ENCODE results near the gene SRSF5. TPM values are rescaled to one million over a fixed set of nuclear protein-coding genes. Genes with fewer than 3 reads are reported as not detected.

Gene SRSF5
- total and polyA plus RNA-seq, 2 donors (not counting 3 experiments of a cell fraction or from before 2014, with no cell fraction given): 192 to 253 TPM

DNA sequence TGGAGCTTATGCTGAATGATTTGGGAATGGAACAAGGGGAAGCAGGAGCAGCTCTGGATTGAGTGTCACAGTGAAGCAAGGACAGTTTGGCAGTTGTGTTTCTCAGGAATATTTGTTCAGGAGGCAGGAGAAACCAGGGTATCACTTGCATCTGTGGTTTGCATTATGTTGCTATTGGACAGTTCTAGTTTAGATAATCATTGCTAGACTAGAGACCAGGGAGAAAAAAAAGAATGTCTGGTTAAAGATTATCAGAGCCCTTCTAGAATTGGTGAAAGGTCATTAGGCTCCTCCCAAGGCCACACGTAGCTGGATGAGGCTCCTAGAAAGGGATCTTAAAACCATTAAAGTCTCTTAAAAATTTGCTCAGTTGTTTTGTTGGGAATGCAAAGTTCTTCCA, 17.0 kb upstream of the SRSF5 start:
- intact Hi-C loops (cut with micrococcal nuclease) (no loop called here), dilution Hi-C loops (cut with MboI; ENCODE audit: extremely low pct_ligation_motif_present, low sequenced_read_pairs) (no loop called here)
- no peak overlapping the region for H3K9ac ChIP-seq (replicated peaks; ENCODE audit: extremely low read depth, insufficient read depth, low read length)
- ChIA-PET CTCF (interaction anchor here (1.0 to 1.2 kb wide), 2 partner anchors 19 to 278 kb away, joined by 3 to 4 read pairs; no protein-coding TSS in a partner anchor), POLR2A (no interaction called here)
- H4K20me1 ChIP-seq (replicated peaks; ENCODE audit: control insufficient read depth, extremely low read depth, insufficient read depth, low read length): no peaks in the 10 kb centered on the region
- H2AFZ ChIP-seq (ENCODE audit: low read depth, low read length): no peak overlapping the region
- DNase-seq (ENCODE audit: low read depth, low spot score) (no peak), FAIRE-seq (no peak)
- H3K36me3 ChIP-seq (ENCODE audit: control insufficient read depth in 2 of 2, extremely low read depth in 1 of 2, insufficient read depth in 2 of 2, low read length in 2 of 2): no peaks in the 10 kb centered on the region
- no peaks in the 10 kb centered on the region for H3K27me3 ChIP-seq (ENCODE audit: control insufficient read depth in 2 of 2, insufficient read depth in 2 of 2, low read length in 2 of 2)
- no peak overlapping the region for H3K4me2 ChIP-seq (ENCODE audit: insufficient read depth, low read length)
- no peaks in the 10 kb centered on the region for H3K79me2 ChIP-seq (ENCODE audit: control insufficient read depth, insufficient read depth, low read length)
- no TSS peak for BruUV-seq (replicated peaks)
- H3K9me3 ChIP-seq (replicated peaks; ENCODE audit: control insufficient read depth, insufficient read depth, low read length): no peaks in the 10 kb centered on the region
- TF ChIP-seq MYC (IDR thresholded peaks at IDR 0.05; ENCODE audit: low read depth, low read length) (no peak), JUN (IDR thresholded peaks at IDR 0.05; ENCODE audit: borderline replicate concordance, insufficient read depth, insufficient read length, low read depth) (no peak), FOS (IDR thresholded peaks at IDR 0.05; ENCODE audit: borderline replicate concordance, insufficient read depth, low read length) (no peak), EZH2 (IDR thresholded peaks at IDR 0.05; ENCODE audit: borderline replicate concordance, low read depth, low read length, severe bottlenecking) (no peak), POLR2AphosphoS5 (IDR thresholded peaks at IDR 0.05; ENCODE audit: insufficient read depth, low read depth, low read length) (no peak)
- TF ChIP-seq, protein P1, sequence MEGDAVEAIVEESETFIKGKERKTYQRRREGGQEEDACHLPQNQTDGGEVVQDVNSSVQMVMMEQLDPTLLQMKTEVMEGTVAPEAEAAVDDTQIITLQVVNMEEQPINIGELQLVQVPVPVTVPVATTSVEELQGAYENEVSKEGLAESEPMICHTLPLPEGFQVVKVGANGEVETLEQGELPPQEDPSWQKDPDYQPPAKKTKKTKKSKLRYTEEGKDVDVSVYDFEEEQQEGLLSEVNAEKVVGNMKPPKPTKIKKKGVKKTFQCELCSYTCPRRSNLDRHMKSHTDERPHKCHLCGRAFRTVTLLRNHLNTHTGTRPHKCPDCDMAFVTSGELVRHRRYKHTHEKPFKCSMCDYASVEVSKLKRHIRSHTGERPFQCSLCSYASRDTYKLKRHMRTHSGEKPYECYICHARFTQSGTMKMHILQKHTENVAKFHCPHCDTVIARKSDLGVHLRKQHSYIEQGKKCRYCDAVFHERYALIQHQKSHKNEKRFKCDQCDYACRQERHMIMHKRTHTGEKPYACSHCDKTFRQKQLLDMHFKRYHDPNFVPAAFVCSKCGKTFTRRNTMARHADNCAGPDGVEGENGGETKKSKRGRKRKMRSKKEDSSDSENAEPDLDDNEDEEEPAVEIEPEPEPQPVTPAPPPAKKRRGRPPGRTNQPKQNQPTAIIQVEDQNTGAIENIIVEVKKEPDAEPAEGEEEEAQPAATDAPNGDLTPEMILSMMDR (IDR thresholded peaks at IDR 0.05; ENCODE audit: extremely low read depth in 1 of 2, insufficient read depth in 1 of 2, low read depth in 1 of 2, low read length in 2 of 2): no peak
- H3K27ac ChIP-seq (ENCODE audit: insufficient read depth, low read depth, low read length): no peak overlapping the region
- H3K9me1 ChIP-seq (replicated peaks; ENCODE audit: control insufficient read depth, extremely low read depth, insufficient read depth, low read length): no peaks in the 10 kb centered on the region
- H3K4me1 ChIP-seq (ENCODE audit: control insufficient read depth, extremely low read depth, insufficient read depth, low read length): no peaks in the 10 kb centered on the region
- H3K4me3 ChIP-seq (replicated peaks in 1 of 3; ENCODE audit: insufficient read depth in 1 of 3, low read depth in 1 of 3, low read length in 3 of 3): no peak overlapping the region

Data from endothelial cell of umbilical vein (primary cell).